ENCODE measurements around the gene PREPL.
"Not testable (repeated sequence)": the region's sequence is repeated elsewhere in the genome, so short reads cannot be mapped to it uniquely, and the experiment has no call there.

The PREPL gene

DNA sequence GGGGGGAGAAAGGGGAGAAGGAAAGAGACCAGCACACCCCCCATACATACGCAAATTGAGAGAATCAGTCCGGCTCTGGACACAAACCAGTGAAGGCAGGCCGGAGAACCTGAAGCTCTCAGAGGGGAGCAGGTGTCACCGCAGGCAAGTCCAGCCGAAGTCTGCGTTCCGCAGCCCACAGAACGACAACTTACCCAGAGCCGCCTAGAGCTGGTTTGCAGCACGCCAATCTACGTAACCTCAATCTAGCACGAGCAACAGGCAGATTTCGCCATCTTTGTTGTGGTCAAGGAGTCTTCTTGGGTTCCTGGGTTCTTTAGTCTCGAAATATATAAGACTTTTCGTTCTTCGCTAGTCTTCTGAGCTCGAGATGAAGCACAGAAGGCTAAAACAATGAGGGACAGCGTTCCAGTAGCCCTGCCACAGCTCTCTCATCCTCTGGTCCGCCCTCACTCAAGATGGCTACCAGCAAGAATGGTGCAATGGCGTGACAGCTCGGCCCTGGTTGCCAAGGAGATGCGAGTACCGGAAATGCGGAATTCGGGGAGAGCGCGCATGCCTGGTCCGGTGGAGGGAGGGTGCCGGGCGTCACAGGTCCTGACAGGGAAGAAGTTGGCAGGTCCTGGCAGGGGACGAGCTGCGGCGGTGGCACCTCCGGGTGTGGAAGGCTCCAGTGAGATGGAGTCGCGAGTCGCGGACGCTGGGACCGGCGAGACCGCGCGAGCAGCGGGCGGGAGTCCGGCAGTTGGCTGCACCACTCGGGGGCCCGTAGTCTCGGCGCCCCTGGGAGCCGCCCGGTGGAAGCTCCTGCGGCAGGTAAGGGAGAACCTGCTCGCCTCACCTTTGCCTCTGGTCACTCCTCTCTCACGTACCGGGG is at the start of gene PREPL, which contains the start of gene CAMKMT:
PREPL (minus strand) TSS at position 165 of the 877 bp plus-strand sequence. CDS start 15,152 bp downstream, outside the sequence.
CAMKMT (plus strand) TSS at position 618 of the 877 bp plus-strand sequence.
- peak; percentile 99 for DNase-seq

- DNase-seq = no peak
Observed at GRCh38 chr2:44398243-44398897, 37.1 kb upstream of the PREPL start.

GRCh38 chr2:44397447-44398175 is 36.3 kb upstream of the PREPL start:
- no peak for DNase-seq

- peak; percentile 75 for DNase-seq
Observed at GRCh38 chr2:44392338-44392943, 31.1 kb upstream of the PREPL start.

DNA sequence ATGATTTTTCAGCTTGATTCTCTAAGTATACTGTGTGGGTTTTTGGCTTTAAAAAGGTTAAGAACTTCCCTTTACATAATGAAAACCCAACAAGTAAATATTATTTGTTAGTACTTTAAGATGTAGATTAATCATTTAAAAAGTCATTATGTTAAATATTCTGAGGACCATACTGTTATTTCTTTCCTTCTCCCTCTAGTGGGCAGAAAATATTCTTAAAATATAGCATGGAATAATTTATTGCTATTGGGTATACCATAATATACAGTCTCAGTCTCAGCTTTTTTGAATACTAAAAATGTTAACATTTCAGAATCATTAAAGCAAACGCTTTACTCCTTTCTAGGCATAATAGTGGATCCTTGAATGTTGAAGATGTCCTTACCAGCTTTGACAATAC is 28.6 kb upstream of the PREPL start:
- no peak for DNase-seq

DNA sequence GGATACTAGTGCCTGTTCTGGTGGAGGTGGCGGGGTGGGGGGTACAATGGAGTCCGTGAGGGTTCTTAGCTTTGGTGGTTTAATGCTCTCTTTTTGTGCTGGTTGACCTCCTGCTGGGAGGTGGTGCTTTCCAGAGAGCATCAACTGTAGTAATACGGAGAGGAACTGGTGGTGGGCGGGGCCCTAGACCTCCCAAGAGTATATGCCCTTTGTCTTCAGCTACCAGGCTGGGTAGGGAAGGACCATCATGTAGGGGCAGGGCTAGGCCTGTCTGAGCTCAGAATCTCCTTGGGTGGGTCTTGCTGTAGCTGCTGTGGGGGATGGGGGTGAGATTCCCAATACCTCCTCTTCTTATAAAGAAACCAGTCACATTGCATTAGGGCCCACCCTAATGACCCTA is 27.6 kb upstream of the PREPL start:
- no peak for DNase-seq

GRCh38 chr2:44385226-44385625 is 23.9 kb upstream of the PREPL start:
- DNase-seq = not testable (repeated sequence)

GRCh38 chr2:44377486-44377885 is 16.2 kb upstream of the PREPL start:
- no peak for DNase-seq

GRCh38 chr2:44372246-44372645 is 11.0 kb upstream of the PREPL start:
- no peak for DNase-seq

DNA sequence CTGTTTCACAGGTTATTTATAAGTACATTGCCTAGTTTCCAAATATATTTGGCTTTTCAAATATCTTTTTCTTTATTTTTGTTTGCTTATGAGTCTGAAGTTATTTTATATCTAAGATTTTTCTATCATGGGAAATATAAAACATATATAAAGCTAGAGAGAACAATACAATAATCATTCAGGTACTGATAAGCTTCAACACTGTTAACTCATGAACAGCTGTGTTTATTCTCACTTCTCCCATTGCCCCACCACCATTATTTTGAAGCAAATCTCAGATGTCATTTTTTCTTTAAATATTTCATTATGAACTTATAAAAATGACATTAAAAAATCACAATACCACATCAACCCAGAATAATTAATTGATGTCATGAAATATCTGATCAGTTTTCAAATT is 10.2 kb upstream of the PREPL start:
- DNase-seq = no peak

- no peak for DNase-seq
Observed at GRCh38 chr2:44369392-44369791, 8.1 kb upstream of the PREPL start.

DNA sequence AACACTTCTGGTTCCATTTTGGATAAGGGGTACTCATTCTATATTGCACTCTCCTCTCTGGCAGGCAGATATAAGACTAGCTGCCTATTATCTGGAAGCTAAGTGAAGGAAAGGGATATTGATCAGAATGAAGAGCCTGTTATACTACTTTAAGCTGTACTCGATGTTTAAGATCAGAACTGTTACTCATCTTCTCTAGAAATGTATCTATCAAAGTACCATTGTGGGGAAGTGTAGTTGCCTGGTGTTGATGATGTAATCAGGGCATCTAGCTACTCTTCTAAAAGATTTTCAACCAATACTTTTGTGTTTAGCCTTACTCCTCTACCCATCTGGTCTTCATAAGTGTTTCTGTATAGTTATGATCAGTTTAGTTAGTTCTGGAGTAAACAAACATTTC is 6.3 kb upstream of the PREPL start:
- DNase-seq = no peak

GRCh38 chr2:44364604-44365003 is 3.3 kb upstream of the PREPL start:
- no peak for DNase-seq

- peak; percentile 63 for DNase-seq
Observed at GRCh38 chr2:44362207-44363015, 1.1 kb upstream of the PREPL start.

DNA sequence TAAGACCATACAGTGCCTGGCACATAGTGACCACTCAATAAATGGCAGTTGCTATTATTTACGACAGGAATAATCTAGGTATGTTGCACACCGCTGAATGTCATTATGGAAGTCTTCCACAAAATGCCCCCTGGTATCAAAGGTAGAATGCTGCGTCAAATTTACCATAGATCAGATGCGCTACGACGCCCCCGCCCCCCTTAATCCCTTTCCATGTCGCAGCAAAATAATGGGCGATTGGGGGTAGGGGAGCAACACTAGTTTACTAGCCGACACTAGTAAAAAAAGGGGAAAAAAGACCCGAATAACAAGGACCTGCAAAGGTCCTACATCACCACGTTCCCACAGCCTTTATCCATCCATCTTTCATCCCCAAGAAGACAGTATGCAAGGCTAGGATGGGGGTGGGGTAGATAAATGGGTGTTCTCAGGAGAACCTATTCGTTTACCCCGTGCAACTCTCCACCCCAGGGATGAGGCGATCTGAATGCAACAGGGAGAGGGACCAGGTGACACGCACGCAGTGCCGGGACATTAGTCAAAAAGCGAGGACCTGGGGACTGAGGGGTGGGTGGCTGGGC is 455 bp downstream of the PREPL start:
- peak; percentile 29 for DNase-seq

- DNase-seq = peak; percentile 73
Observed at GRCh38 chr2:44358503-44358902, 2.8 kb downstream of the PREPL start.

GRCh38 chr2:44354761-44355160 is 6.5 kb downstream of the PREPL start:
- no peak for DNase-seq

- DNase-seq = no peak
Observed at GRCh38 chr2:44352510-44352909, 8.8 kb downstream of the PREPL start.

DNA sequence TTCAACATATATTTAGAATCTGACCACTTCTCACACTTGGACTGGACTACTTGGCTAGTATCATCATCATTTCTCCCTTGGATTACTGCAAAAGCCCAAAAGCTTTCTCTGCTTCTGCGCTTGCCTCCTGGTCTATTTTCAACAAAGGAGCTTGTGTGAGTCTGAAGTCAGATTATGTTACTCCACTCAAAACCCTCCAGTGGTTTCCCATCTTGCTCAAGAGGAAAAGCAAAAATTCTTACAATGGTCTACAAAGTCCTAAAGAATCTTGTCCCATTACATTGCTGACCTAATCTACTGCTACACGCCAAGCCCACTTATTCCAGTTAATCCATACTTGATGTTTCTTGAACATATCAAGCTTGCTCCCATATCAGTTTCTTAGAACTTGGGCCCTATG is 9.6 kb downstream of the PREPL start:
- no peak for DNase-seq

DNA sequence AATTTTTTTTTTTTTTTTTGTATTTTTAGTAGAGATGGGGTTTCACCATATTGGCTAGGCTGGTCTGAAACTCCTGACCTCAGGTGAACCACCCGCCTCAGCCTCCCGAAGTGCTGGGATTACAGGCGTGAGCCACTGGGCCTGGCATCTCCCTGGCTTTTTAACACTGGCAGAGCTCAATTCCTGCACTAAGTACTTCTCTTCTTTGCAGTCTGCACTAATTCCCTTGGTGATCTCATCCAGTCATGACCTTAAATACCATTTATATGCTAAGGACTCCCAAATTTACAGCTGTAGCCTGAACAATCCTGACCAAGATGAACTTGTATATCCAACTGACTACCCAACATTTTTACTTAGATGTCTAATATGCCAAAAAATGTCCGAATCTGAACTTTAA is 10.2 kb downstream of the PREPL start:
- no peak for DNase-seq

- DNase-seq = no peak
Observed at GRCh38 chr2:44349506-44349905, 11.8 kb downstream of the PREPL start.

DNA sequence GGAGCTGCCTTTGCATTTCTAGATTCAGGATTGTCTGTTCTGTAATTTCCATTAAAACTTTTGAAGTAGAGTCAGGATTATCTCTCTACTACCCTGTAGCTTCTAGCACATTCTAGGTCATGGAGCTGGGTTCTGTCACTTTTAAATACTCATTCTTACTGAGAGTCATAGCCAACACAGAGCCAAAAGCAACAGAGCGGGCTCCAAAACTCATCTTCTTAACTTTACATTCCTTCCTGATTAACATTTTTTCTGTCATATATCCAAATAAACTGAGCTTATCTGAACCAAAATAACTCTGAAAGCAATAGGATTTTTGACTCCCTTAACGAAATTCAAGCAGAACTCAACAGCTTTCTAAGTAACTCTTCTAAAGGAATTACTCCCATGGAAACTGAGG is 12.9 kb downstream of the PREPL start:
- no peak for DNase-seq

All from stimulated activated CD8-positive, alpha-beta memory T cell treated with anti-CD3 and anti-CD28 coated beads, Interleukin-4, amount 100 ng/mL, for 48 hours (primary cell).